Uterus (tissue), 2 donors: ENCODE measurements around the gene CCDC102B.

Experiments
- CTCF ChIP-seq, 4 experiments: fragments of 200-600 bp in 2 of 4; fragments of 450-650 bp in 2 of 4; sonication (generic) in 2 of 4; IDR thresholded peaks; one replicate each; pipeline ENCODE4 v1.5.1; 2016 to 2019; ENCODE audit warnings: antibody characterized with exemption in 4 of 4, mild to moderate bottlenecking in 2 of 4, moderate library complexity in 1 of 4
- POLR2A ChIP-seq, 2 donors: fragments of 450-650 bp; IDR thresholded peaks; one replicate each; pipeline ENCODE4 v1.6.1; 2016; ENCODE audit warnings: antibody characterized with exemption in 2 of 2, mild to moderate bottlenecking in 1 of 2, moderate library complexity in 1 of 2

DNA sequence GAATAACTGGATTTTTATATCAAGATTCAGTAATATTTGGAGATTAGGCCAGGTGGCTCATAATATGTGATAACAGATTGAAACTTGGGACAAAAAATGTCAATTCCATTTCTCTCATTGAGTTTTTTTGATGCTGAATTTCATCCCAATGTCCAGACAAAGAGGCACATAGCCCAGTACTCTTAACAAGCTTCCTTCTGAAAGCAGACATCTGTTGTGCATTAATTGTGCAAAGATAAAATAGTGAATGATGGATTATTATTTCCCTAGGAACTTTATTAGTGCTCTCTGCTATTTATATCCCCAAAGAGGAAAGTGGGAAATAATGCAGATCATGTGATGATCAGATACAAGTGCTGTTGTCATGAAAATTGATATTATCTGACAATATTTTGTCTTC, 234.1 kb downstream of the CCDC102B start:
- TF ChIP-seq CTCF (IDR thresholded peaks at IDR 0.05) = no peak
- no peak for TF ChIP-seq POLR2A (IDR thresholded peaks at IDR 0.05)
